HG02973 (cell line): Measurements from ENCODE around the gene CLCC1.
A peak's percentile ranks its signal among the peaks of the same experiment; 100 is the strongest.
"Not testable (repeated sequence)": the region's sequence is repeated elsewhere in the genome, so short reads cannot be mapped to it uniquely, and the experiment has no call there.

ENCODE experiments used
- ATAC-seq: cut with Tn5 transposase; IDR thresholded peaks from one replicate; pipeline ENCODE4 v1.9.1; 2021; ENCODE audit warnings: moderate library complexity; ENCODE audit not compliant: unreplicated experiment

Gene CLCC1

GRCh38 chr1:108963052-108963686 lies at the start of gene CLCC1:
TSS of gene CLCC1 (minus strand) at chr1:108963484. CDS start at chr1:108950437, 13,047 bp downstream.
- peak; percentile 90 for ATAC-seq

- no peak for ATAC-seq
Measured at GRCh38 chr1:109011335-109011734, 48.1 kb upstream of the CLCC1 start.

- not testable (repeated sequence) for ATAC-seq
Measured at GRCh38 chr1:108996622-108997021, 33.3 kb upstream of the CLCC1 start.

- ATAC-seq: no peak
Measured at GRCh38 chr1:108983114-108983513, 19.8 kb upstream of the CLCC1 start.

- no peak for ATAC-seq
Measured at GRCh38 chr1:108976658-108977057, 13.4 kb upstream of the CLCC1 start.

GRCh38 chr1:108972951-108973350 lies 9.7 kb upstream of the CLCC1 start:
- ATAC-seq: no peak

GRCh38 chr1:108969346-108969745 lies 6.1 kb upstream of the CLCC1 start:
- no peak for ATAC-seq

- no peak for ATAC-seq
Measured at GRCh38 chr1:108962681-108963051, 618 bp downstream of the CLCC1 start.

- ATAC-seq: no peak
Measured at GRCh38 chr1:108961752-108962486, 1.4 kb downstream of the CLCC1 start.

GRCh38 chr1:108961198-108961597 lies 2.1 kb downstream of the CLCC1 start:
- no peak for ATAC-seq

GRCh38 chr1:108960719-108961118 lies 2.6 kb downstream of the CLCC1 start:
- no peak for ATAC-seq

GRCh38 chr1:108957888-108958287 lies 5.4 kb downstream of the CLCC1 start:
- no peak for ATAC-seq

- no peak for ATAC-seq
Measured at GRCh38 chr1:108955881-108956280, 7.4 kb downstream of the CLCC1 start.

GRCh38 chr1:108955111-108955510 lies 8.2 kb downstream of the CLCC1 start:
- no peak for ATAC-seq

- ATAC-seq: no peak
Measured at GRCh38 chr1:108953452-108953851, 9.8 kb downstream of the CLCC1 start.

- ATAC-seq: no peak
Measured at GRCh38 chr1:108951242-108951641, 12.0 kb downstream of the CLCC1 start.

- no peak for ATAC-seq
Measured at GRCh38 chr1:108949044-108949443, 14.2 kb downstream of the CLCC1 start.

GRCh38 chr1:108947871-108948525 lies 15.3 kb downstream of the CLCC1 start:
- no peak for ATAC-seq

GRCh38 chr1:108936170-108936569 lies 27.1 kb downstream of the CLCC1 start:
- ATAC-seq: no peak

- ATAC-seq: no peak
Measured at GRCh38 chr1:108933944-108934343, 29.3 kb downstream of the CLCC1 start.

GRCh38 chr1:108927565-108927964 lies 35.7 kb downstream of the CLCC1 start:
- not testable (repeated sequence) for ATAC-seq

- no peak for ATAC-seq
Measured at GRCh38 chr1:108925920-108926319, 37.4 kb downstream of the CLCC1 start.
